OCI-LY3 (cell line): Measurements from ENCODE around the gene ATP11B.

Experiments
- CTCF ChIP-seq: fragments of 200-600, 300-600 bp; sonication (generic); IDR thresholded peaks from 2 replicates; pipeline ENCODE4 v1.5.1; 2014; ENCODE audit warnings: antibody characterized with exemption, low read length, low read depth
- EZH2phosphoT487 ChIP-seq: fragments of 200-600 bp; shearing (Covaris generic); IDR thresholded peaks from 2 replicates; pipeline ENCODE4 v1.6.1; 2018; ENCODE audit warnings: antibody characterized with exemption, mixed run types, low read depth

GRCh38 chr3:182848906-182849305, 55.6 kb downstream of the ATP11B start:
- no peak for TF ChIP-seq CTCF
- TF ChIP-seq EZH2phosphoT487, result no peak
